NCI-H446 treated with DMSO at 0.1 percent for 48 hours (cell line): Measurements from ENCODE around the gene CEP128.
A peak's percentile ranks its signal among the peaks of the same experiment; 100 is the strongest.

Source experiments
- DNase-seq: peaks from one replicate; lab custom pipeline; 2025; lab: John Stamatoyannopoulos, UW

The CEP128 gene

GRCh38 chr14:80477388-80478160 is 464.0 kb downstream of the CEP128 start:
- no peak for DNase-seq

- no peak for DNase-seq
Observed at GRCh38 chr14:80475074-80475473, 466.5 kb downstream of the CEP128 start.

GRCh38 chr14:80468331-80469122 is 473.0 kb downstream of the CEP128 start:
- no peak for DNase-seq

- DNase-seq: peak; percentile 69
Observed at GRCh38 chr14:80465546-80466220, 475.9 kb downstream of the CEP128 start.

- DNase-seq: no peak
Observed at GRCh38 chr14:80464531-80465149, 476.9 kb downstream of the CEP128 start.

GRCh38 chr14:80456209-80456608 is 485.3 kb downstream of the CEP128 start:
- no peak for DNase-seq

- DNase-seq: no peak
Observed at GRCh38 chr14:80455031-80455430, 486.5 kb downstream of the CEP128 start.

GRCh38 chr14:80448267-80448666 is 493.3 kb downstream of the CEP128 start:
- DNase-seq: no peak

GRCh38 chr14:80447392-80447791 is 494.1 kb downstream of the CEP128 start:
- no peak for DNase-seq
